Measurements from ENCODE around the gene WBP2. TPM values are rescaled to one million over a fixed set of nuclear protein-coding genes. Genes with fewer than 3 reads are reported as not detected.
A peak's percentile ranks its signal among the peaks of the same experiment; 100 is the strongest.

The WBP2 gene
- total and polyA plus RNA-seq, 9 of the 15 experiments (the other 6 are each of a cell fraction or from before 2014, with no cell fraction given), result 2.2 to 74.3 (median 20.0) TPM

GRCh38 chr17:75814021-75814395 lies 41.1 kb downstream of the WBP2 start:
- peak overlapping the region in 1 of 2 experiments; percentile 80; a peak in 2 of 4 replicates for H3K9ac ChIP-seq (ENCODE audit: insufficient read depth in 1 of 2, low read depth in 2 of 2, low read length in 2 of 2)
- H3K4me3 ChIP-seq, result no peak overlapping the region
- H3K9me3 ChIP-seq (replicated peaks; ENCODE audit: control insufficient read depth, insufficient read depth, low read depth, low read length), result no peaks in the 10 kb centered on the region
- no peaks in the 10 kb centered on the region for H3K27me3 ChIP-seq (ENCODE audit: control insufficient read depth in 2 of 2, insufficient read depth in 2 of 2, low read length in 2 of 2)
- H4K20me1 ChIP-seq (replicated peaks; ENCODE audit: control insufficient read depth, insufficient read depth, low read length), result no peaks in the 10 kb centered on the region
- H3K27ac ChIP-seq (ENCODE audit: extremely low read depth, low read depth, low read length), result no peak overlapping the region
- in situ Hi-C loops (cut with MboI) (no loop called here), intact Hi-C loops (cut with micrococcal nuclease) (no loop called here)
- peaks cover 5 to 26% of the 10 kb centered on the region in 2 experiments; a peak in 4 of 5 replicates for H3K4me1 ChIP-seq (replicated peaks in 1 of 2; ENCODE audit: control insufficient read depth in 2 of 2, insufficient read depth in 2 of 2, low read length in 2 of 2)
- H2AFZ ChIP-seq (ENCODE audit: low read depth, low read length), result no peak overlapping the region
- H3K4me2 ChIP-seq (ENCODE audit: insufficient read depth, low read length), result no peak overlapping the region
- H3K79me2 ChIP-seq (ENCODE audit: control insufficient read depth, insufficient read depth, low read length), result no peaks in the 10 kb centered on the region
- FAIRE-seq, result no peak
- no peak for ATAC-seq
- peaks cover 68% of the 10 kb centered on the region; the same call in 2 of the 3 replicates for H3K36me3 ChIP-seq (ENCODE audit: control insufficient read depth, insufficient read depth, low read length)
- DNase-seq (ENCODE audit: extremely low read depth in 1 of 4, low spot score in 3 of 4), result no peak
- peaks cover 3% of the 10 kb centered on the region for H3K9me1 ChIP-seq (ENCODE audit: control insufficient read depth, insufficient read depth, low read length)
- no TSS peak for BruUV-seq (replicated peaks)
- TF ChIP-seq KAT7 (CRISPR knock-in tag; IDR thresholded peaks at IDR 0.05; ENCODE audit: borderline replicate concordance) (no peak), ZNF740 (CRISPR knock-in tag; IDR thresholded peaks at IDR 0.05) (0 out of 2 replicates have a peak, but pooled peaks have one; percentile 9), ZNF740 (tag; IDR thresholded peaks at IDR 0.05) (no peak), BRD4 (IDR thresholded peaks at IDR 0.05) (no peak)
- ChIA-PET POLR2A (interaction anchor here (0.7 to 2.3 kb wide), 5 partner anchors 9 to 34 kb away, joined by 5 to 17 read pairs (median 7); no protein-coding TSS in a partner anchor), CTCF (ENCODE audit: low intra/inter-chr PET ratio) (no interaction called here)
- 81% methylated on average over 6 of the region's 6 CpGs for WGBS (ENCODE audit: insufficient coverage, low coverage, missing lambda C conversion rate)

Data from K562 (cell line).